ENCODE results near the gene CHRDL1.

Gene CHRDL1

GRCh38 chrX:110743679-110744340, 51.8 kb downstream of the CHRDL1 start:
- DNase-seq (ENCODE audit: low read depth), result peak; percentile 14

GRCh38 chrX:110741213-110741796, 54.3 kb downstream of the CHRDL1 start:
- DNase-seq (ENCODE audit: low read depth), result peak; percentile 50

GRCh38 chrX:110734894-110735541, 60.6 kb downstream of the CHRDL1 start:
- DNase-seq (ENCODE audit: low read depth), result peak; percentile 72

DNA sequence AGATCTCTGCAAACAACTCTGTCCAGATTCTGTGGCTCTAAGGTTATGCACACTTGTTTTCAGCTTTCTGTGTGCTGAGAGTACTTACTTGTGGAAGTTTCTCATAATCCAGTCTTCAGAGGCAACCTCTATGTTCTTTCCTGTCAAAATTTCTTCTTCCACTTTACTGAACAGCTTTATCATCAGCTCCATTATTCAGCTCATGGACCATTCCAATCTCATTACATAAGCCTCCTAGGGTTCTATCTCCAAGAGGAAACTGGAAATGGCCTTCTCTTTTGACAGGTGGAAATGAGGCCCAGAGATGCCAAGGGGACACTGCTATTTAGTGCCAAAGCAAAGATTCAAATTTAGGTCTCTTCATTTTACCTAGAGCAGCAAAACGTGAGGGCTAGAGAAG, 61.3 kb downstream of the CHRDL1 start:
- DNase-seq (ENCODE audit: low read depth), result no peak

DNA sequence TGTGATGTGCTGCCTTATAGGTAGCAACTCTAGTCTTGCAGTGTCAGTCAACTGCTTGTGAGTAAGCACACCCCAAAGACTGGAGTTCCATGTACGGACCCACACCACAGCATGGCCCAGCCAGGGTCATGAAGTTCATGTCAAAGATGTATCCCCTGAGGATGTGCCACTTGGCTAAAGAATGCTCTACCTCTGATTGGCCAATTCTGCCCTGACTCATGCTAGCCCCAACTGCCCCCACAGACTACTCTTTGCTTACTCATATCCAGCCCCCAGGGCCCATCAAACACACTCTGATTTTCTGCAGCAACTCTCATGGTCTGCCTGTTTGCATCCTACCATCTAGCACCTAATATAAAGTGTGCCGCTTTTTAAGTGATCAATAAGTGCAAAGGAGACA, 62.5 kb downstream of the CHRDL1 start:
- no peak for DNase-seq (ENCODE audit: low read depth)

GRCh38 chrX:110732266-110732665, 63.4 kb downstream of the CHRDL1 start:
- no peak for DNase-seq (ENCODE audit: low read depth)

GRCh38 chrX:110723844-110724243, 71.8 kb downstream of the CHRDL1 start:
- no peak for DNase-seq (ENCODE audit: low read depth)

- no peak for DNase-seq (ENCODE audit: low read depth)
Measured at GRCh38 chrX:110722135-110722534, 73.5 kb downstream of the CHRDL1 start.

DNA sequence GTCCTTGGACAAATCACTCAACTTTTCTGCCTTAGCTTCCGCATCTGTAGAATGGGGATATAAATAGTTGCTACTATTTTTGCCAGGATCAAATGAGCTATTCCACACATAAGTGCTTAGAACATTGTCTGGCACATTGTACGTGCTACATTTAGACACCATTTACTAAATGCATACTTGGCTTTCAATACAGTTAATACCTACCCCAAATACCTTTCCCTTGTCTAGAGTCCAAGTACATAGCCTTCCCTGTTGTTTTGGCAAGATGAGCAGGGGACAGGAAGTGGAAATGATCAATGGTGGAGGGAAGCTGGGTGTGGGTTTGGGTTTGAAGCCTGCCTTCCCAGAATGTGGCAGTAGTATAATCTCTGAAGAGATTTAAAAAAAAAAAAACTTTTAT, 82.0 kb downstream of the CHRDL1 start:
- DNase-seq (ENCODE audit: low read depth), result no peak

- no peak for DNase-seq (ENCODE audit: low read depth)
Measured at GRCh38 chrX:110706446-110706845, 89.2 kb downstream of the CHRDL1 start.

DNA sequence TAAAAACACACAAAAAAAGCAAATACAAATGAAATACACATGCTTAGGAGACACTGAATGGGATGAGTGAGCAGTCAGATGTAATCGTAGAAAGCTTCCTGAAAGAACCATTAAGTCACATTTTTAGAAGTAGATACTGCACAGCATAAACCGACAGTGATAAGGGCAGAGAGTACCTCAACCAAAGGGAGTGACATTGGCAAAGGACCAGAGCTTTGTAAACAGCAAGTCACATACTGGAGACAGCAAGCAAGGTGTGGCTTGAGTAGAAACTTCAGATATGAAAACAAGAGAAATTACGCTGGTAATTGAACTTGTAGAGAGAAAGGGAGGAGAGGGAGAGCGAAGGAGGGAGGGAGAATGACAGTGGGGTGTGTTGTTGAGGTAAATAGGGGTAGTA, 92.0 kb downstream of the CHRDL1 start:
- DNase-seq (ENCODE audit: low read depth), result no peak

DNA sequence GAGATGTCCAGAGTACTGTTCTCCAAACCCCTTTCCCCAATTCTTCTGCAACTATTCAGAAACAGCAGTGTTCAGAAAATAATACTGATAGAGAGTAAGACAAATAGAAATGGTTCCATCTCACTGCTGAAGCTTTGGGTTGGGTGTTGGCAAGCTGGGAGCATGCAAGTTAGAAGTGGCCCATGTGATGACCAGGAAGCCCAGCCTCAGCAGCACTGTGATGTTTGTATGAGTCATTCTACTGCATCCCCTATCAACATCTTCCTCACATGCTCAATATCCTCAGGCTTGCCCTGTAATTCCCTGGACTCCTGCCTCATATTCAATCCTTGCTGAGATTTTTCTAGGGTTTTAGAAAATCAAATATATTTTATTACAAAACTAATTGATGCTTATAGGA, 96.5 kb downstream of the CHRDL1 start:
- no peak for DNase-seq (ENCODE audit: low read depth)

GRCh38 chrX:110698696-110699095, 96.9 kb downstream of the CHRDL1 start:
- no peak for DNase-seq (ENCODE audit: low read depth)

DNA sequence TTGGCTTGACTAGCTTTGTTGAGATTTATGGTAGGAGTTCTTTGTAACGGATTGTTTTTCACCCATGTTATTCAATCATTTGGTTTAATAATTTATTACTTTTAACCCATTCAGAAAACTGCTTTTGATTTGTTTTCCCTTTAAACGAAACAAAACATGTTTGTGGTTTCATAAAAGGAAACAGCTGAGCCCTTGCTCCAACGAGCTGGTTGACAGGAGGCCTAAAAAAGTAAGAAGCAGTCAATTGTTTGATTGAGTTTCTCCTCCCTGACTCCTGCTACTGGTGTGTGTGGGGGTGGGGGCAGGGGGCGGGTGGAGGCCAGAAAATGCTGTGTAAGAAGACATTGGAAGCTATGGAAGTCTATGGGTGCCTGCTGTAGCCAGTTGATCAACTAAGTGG, 102.8 kb downstream of the CHRDL1 start:
- no peak for DNase-seq (ENCODE audit: low read depth)

GRCh38 chrX:110691446-110691845, 104.2 kb downstream of the CHRDL1 start:
- no peak for DNase-seq (ENCODE audit: low read depth)

DNA sequence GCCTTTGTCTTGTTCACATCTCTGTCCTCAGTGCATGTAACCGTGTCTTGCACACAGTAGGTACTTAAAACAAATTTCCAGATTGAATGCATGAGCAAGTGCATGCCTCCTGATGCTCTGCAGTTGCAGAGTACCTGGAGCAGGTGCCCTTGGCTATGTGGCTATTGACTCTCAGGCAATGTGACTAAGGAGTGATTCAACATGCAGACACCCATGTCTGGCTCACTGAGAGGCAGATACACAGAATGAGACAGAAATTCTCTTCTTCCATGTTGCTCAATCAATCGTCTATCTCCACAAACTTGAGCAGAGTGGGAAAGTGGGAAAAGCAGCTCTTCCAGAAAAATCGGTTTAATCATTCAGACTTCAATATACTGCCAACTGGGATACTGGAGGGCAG, 111.0 kb downstream of the CHRDL1 start:
- DNase-seq (ENCODE audit: low read depth), result no peak

DNA sequence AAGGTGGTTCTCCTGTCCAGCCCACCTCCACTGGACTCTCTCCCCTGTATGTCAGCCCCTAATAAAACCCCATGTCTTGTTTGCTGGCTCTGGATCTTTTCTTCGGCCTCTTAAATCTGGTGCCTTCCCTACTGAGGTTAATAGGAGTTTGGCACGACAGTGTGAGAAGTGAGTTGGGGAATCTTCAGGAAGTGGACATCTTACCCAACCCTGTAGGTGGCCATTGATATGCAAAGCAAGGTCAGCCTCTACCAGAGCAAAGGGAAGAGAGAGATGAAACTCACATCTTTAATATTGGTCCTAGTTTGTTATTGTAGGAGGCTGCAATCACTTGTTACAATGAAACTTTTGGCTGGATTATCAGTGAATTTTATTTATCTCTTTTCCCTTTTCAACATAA, 111.7 kb downstream of the CHRDL1 start:
- no peak for DNase-seq (ENCODE audit: low read depth)

- no peak for DNase-seq (ENCODE audit: low read depth)
Measured at GRCh38 chrX:110678591-110678990, 117.0 kb downstream of the CHRDL1 start.

DNA sequence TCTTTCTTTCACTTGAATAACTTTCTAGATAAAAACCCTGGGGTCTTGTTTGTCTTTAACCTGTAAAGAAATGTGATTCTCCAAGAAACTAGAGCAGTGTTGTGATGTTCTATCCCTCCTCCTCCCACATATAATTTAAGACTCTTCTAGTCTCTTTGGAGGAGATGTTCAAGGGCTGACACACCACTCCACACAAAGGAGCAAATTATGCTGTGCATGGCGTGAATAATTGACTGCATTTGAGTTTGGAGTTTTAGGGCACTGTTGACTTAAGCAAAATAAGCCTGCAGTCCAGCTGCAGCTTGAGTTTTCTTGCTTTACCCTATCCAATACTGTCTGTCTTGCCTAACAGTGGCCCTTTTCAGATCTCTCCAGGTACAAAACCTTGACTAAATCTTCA, 119.7 kb downstream of the CHRDL1 start:
- DNase-seq (ENCODE audit: low read depth), result no peak

DNA sequence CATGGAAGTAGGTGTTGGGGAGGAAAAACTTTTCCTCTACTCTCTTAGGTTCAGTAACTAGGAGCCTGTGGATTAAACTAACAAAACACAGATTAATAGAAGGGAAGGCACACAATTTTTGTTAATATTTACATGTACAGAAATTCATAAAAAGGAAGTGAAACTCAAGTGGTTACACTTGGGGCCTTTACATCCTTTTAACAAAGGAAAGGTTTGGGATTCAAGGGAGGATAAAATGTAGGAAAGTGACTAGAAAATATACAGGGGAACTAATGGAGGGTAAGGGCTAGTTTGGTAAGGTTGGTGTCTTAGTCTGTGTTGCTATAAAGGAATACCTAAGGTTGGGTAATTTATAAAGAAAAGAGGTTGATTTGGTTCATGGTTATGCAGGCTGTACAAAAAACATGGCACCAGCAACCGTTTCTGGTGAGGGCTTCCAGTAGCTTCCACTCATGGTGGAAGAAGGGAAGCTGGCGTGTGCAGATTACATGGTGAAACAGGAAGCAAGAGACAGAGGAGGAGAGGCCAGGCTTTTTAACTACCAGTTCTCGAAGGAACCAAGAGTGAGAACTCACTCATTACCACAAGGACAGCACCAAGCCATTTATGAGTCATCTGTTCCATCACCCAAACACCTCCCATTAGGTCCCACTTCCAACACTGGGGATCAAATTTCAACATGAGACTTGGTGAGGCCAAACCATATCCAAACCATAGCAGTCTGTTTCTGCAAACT, 124.4 kb downstream of the CHRDL1 start:
- no peak for DNase-seq (ENCODE audit: low read depth)

DNA sequence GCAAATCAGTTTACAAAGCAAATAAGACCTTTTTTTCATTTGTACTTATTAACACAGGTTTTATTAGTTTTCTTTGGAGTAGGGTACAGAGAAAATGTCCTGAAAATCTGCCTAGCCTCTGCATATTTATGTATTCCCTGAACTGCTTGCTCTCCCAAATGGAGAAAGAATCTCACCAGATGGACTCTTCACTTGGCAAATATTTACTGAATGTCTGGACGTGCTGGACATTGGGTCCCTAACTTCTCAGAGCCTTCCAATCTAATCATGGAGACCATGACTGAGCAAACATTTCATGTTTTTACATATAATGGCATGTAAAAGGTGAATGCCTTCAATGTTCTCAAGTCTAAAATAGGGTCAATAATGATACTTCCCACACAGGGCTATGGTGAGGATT, 126.0 kb downstream of the CHRDL1 start:
- DNase-seq (ENCODE audit: low read depth), result no peak

GRCh38 chrX:110667706-110668105, 127.9 kb downstream of the CHRDL1 start:
- no peak for DNase-seq (ENCODE audit: low read depth)

Data from fibroblast of the conjunctiva (primary cell).